Right atrium auricular region (tissue), 2 donors: Measurements from ENCODE around the gene DISC1. TPM values are rescaled to one million over a fixed set of nuclear protein-coding genes. Genes with fewer than 3 reads are reported as not detected.

Experiments used
- DNase-seq: peaks from one replicate; pipeline ENCODE4 v3.0.0-alpha.2; 2019; ENCODE audit warnings: low spot score
- H3K27ac ChIP-seq, 2 donors: fragments of 200-600 bp; sonication (generic); 1 replicate in 1 of 2; 2 replicates in 1 of 2; pipeline ENCODE4 v1.5.1; 2016 to 2019
- H3K27me3 ChIP-seq, 2 donors: fragments of 200-600 bp; sonication (generic); one replicate each; pipeline versions ENCODE4 v1.5.1 to v1.6.0; 2017 to 2019
- H3K36me3 ChIP-seq: fragments of 200-600 bp; sonication (generic); one replicate; pipeline ENCODE4 v1.5.1; 2016
- H3K4me1 ChIP-seq, 2 donors: fragments of 200-600 bp; sonication (generic); one replicate each; pipeline versions ENCODE4 v1.5.1 to v1.6.0; 2017 to 2019
- H3K4me3 ChIP-seq, 2 donors: fragments of 200-600 bp; sonication (generic); 1 replicate in 1 of 2; 2 replicates in 1 of 2; pipeline ENCODE4 v1.5.1; 2017 to 2019; ENCODE audit warnings: mild to moderate bottlenecking in 1 of 2, moderate library complexity in 1 of 2
- H3K9me3 ChIP-seq, 2 donors: fragments of 200-600 bp; sonication (generic); one replicate each; pipeline ENCODE4 v1.5.1; 2019
- CTCF ChIP-seq, 2 donors: fragments of 200-600 bp; sonication (generic); IDR thresholded peaks; one replicate each; pipeline ENCODE4 v1.5.1; 2019; ENCODE audit warnings: antibody characterized with exemption in 2 of 2
- total RNA-seq, 2 donors: library from RNA; depleted of rRNA; stranded (reverse); fragments of >200 nt; gene quantifications; one replicate each; pipeline ENCODE4 v1.1.0, GENCODE V29; 2016

Gene DISC1
- total RNA-seq, 2 donors from 2014 or later: 1.8 to 5.3 TPM

- peaks cover 0 to 18% of the 10 kb centered on the region in 2 donors for H3K9me3 ChIP-seq
- H3K27me3 ChIP-seq: no peaks in the 10 kb centered on the region
- H3K4me1 ChIP-seq: no peaks in the 10 kb centered on the region
- no peak overlapping the region for H3K4me3 ChIP-seq
- no peaks in the 10 kb centered on the region for H3K36me3 ChIP-seq
- no peak for TF ChIP-seq CTCF (IDR thresholded peaks at IDR 0.05)
- no peak for DNase-seq
- H3K27ac ChIP-seq: no peak overlapping the region
These were observed 44.2 kb downstream of the DISC1 start for GRCh38 chr1:231670755-231671154.

GRCh38 chr1:231674575-231674974 is 48.0 kb downstream of the DISC1 start:
- Histone ChIP-seq H3K4me3 (no peak overlapping the region), H3K9me3 (peaks cover 0 to 17% of the 10 kb centered on the region in 2 donors), H3K27me3 (no peaks in the 10 kb centered on the region), H3K4me1 (no peaks in the 10 kb centered on the region), H3K27ac (no peak overlapping the region), H3K36me3 (no peaks in the 10 kb centered on the region)
- TF ChIP-seq CTCF (IDR thresholded peaks at IDR 0.05): no peak
- no peak for DNase-seq

- H3K36me3 ChIP-seq: no peaks in the 10 kb centered on the region
- H3K27ac ChIP-seq: no peak overlapping the region
- H3K4me1 ChIP-seq: no peaks in the 10 kb centered on the region
- no peaks in the 10 kb centered on the region for H3K9me3 ChIP-seq
- DNase-seq: no peak
- no peaks in the 10 kb centered on the region for H3K27me3 ChIP-seq
- no peak for TF ChIP-seq CTCF (IDR thresholded peaks at IDR 0.05)
- no peak overlapping the region for H3K4me3 ChIP-seq
These were observed 49.9 kb downstream of the DISC1 start for GRCh38 chr1:231676487-231676886.

GRCh38 chr1:231677442-231677841 is 50.9 kb downstream of the DISC1 start:
- Histone ChIP-seq H3K4me3 (no peak overlapping the region), H3K4me1 (no peaks in the 10 kb centered on the region), H3K27ac (no peak overlapping the region), H3K9me3 (no peaks in the 10 kb centered on the region), H3K36me3 (no peaks in the 10 kb centered on the region), H3K27me3 (no peaks in the 10 kb centered on the region)
- TF ChIP-seq CTCF (IDR thresholded peaks at IDR 0.05): no peak
- DNase-seq: no peak

GRCh38 chr1:231678011-231678432 is 51.4 kb downstream of the DISC1 start:
- Histone ChIP-seq H3K36me3 (no peaks in the 10 kb centered on the region), H3K4me3 (no peak overlapping the region), H3K27ac (no peak overlapping the region), H3K27me3 (no peaks in the 10 kb centered on the region), H3K9me3 (no peaks in the 10 kb centered on the region), H3K4me1 (no peaks in the 10 kb centered on the region)
- TF ChIP-seq CTCF (IDR thresholded peaks at IDR 0.05): no peak
- DNase-seq: no peak

- DNase-seq: no peak
- Histone ChIP-seq H3K27me3 (no peaks in the 10 kb centered on the region), H3K4me3 (no peak overlapping the region), H3K4me1 (no peaks in the 10 kb centered on the region), H3K27ac (no peak overlapping the region), H3K36me3 (no peaks in the 10 kb centered on the region), H3K9me3 (no peaks in the 10 kb centered on the region)
- no peak for TF ChIP-seq CTCF (IDR thresholded peaks at IDR 0.05)
These were observed 52.5 kb downstream of the DISC1 start for GRCh38 chr1:231679109-231679508.
